ENCODE results near the gene FAXC.

The FAXC gene

DNA sequence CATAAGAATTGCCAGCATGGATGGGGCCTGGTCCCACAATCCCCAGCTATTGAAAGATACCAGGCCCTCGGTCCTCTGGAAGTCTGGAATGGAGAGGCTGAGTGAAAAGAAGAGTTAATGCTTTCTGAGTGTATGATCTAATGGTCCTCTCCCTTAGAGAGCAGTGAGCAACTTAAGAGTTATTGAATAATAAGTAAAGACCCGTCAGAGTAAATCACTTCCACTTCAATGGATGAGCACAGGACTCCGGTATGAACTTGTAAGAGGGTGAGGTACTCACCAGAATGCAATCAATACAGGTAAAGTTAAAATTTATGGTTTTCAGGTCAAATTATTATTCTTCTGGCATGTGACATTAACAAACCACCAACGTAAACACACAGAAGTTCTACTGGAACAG, 39.9 kb downstream of the FAXC start:
- TF ChIP-seq, protein P1, sequence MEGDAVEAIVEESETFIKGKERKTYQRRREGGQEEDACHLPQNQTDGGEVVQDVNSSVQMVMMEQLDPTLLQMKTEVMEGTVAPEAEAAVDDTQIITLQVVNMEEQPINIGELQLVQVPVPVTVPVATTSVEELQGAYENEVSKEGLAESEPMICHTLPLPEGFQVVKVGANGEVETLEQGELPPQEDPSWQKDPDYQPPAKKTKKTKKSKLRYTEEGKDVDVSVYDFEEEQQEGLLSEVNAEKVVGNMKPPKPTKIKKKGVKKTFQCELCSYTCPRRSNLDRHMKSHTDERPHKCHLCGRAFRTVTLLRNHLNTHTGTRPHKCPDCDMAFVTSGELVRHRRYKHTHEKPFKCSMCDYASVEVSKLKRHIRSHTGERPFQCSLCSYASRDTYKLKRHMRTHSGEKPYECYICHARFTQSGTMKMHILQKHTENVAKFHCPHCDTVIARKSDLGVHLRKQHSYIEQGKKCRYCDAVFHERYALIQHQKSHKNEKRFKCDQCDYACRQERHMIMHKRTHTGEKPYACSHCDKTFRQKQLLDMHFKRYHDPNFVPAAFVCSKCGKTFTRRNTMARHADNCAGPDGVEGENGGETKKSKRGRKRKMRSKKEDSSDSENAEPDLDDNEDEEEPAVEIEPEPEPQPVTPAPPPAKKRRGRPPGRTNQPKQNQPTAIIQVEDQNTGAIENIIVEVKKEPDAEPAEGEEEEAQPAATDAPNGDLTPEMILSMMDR (IDR thresholded peaks at IDR 0.05; ENCODE audit: low read depth, low read length, missing control alignments) = no peak
- in situ Hi-C loops (cut with HindIII; ENCODE audit: low sequenced_read_pairs) = no loop called here
- DNase-seq (ENCODE audit: low read depth) = no peak
- no peak overlapping the region for H3K4me3 ChIP-seq (ENCODE audit: low read depth, low read length)

DNA sequence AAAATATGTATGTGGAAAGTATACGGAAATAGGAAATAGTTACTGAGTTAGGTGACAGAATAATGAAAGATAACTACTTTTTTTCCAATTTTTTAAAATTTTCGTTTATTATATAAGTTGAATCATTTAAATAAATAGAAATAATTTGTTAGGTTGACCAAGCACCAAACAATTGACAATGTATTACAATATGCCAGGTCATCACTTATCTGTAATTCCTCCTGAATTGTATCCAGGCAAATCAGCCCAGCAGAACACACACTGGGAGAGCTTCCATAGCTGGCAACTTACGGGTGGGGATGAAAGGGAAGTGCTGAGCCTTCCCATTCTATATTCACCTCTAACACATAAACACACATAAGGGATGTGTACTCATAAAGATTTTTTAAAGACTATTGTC, 40.7 kb downstream of the FAXC start:
- no peak overlapping the region for H3K4me3 ChIP-seq (ENCODE audit: low read depth, low read length)
- TF ChIP-seq, protein P1 (IDR thresholded peaks at IDR 0.05; ENCODE audit: low read depth, low read length, missing control alignments) = no peak
- in situ Hi-C loops (cut with HindIII; ENCODE audit: low sequenced_read_pairs) = no loop called here
- DNase-seq (ENCODE audit: low read depth) = no peak

DNA sequence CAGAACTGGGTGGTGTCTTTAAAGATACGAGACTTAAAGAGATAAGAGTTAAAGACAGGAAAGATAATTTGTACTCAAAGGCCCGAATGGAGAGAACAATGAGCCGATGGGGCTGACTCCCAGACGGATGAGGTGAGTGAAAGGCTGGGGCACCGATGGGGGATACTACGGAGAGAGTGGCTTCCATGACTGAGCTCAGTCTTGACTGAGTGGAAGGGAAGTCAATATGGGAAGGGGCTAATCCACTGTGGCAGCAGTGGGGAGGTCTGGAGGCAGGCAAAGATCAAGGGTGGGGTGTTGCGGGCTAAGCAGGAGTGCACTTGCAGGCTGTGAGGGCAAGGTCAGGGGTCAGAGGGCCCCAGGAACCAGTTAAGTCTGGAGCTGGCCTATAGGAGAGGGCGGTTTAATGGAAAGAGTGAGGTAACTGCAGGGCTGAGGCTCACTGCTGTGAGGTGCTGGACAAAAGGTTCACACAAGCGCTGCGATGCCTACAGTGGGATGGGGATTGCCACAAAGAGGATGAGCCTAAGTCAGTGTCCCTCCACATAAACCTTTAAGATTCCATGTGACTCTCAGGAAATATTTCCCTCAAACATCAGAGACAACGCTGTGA, 42.1 kb downstream of the FAXC start:
- TF ChIP-seq, protein P1 (IDR thresholded peaks at IDR 0.05; ENCODE audit: low read depth, low read length, missing control alignments) = no peak
- in situ Hi-C loops (cut with HindIII; ENCODE audit: low sequenced_read_pairs) = no loop called here
- no peak overlapping the region for H3K4me3 ChIP-seq (ENCODE audit: low read depth, low read length)
- no peak for DNase-seq (ENCODE audit: low read depth)

DNA sequence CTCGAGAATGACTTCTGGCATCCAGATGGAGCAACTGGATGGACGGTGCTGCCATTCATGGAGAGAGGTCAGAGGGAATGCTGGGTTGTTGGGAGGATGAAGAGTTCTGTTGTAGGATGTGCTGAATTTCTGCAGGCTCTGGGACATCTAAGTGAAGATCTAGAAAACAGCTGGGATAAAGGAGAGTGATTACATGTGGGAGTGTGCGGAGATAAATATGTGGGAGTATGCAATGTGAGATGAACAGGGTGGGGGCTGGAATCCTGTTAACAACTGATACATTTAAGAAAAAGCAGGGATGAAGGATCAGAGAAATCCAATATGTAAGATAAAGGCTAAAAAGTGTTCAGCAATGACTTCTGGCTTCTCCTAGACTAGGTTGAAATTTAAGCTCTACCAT, 43.1 kb downstream of the FAXC start:
- no peak overlapping the region for H3K4me3 ChIP-seq (ENCODE audit: low read depth, low read length)
- in situ Hi-C loops (cut with HindIII; ENCODE audit: low sequenced_read_pairs) = no loop called here
- TF ChIP-seq, protein P1 (IDR thresholded peaks at IDR 0.05; ENCODE audit: low read depth, low read length, missing control alignments) = no peak
- no peak for DNase-seq (ENCODE audit: low read depth)

DNA sequence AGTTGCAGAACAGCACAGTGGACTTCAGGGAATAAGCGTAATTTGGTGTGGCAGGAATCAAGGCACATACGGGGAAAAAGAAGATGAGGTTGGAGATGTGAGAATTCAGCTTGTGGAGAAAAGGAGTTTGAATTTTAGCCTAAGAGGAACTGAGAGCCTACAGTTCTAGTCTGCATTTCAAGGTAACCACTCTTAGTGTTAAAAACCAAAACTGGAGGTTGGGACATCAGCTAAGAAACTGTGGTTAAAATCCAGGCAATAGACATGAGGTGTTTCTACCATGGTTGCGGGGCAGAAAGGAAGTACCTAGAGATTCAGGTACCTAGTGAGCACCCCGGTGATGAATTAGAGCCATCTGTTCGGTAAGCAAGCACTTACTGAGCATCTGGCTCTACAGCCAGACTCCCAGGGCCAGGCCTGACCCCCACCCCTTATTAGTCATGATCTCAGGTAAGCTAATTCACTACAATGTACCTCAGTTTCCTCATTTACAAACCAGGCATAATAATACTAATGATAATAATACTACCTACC, 44.4 kb downstream of the FAXC start:
- no peak for DNase-seq (ENCODE audit: low read depth)
- TF ChIP-seq, protein P1 (IDR thresholded peaks at IDR 0.05; ENCODE audit: low read depth, low read length, missing control alignments) = no peak
- in situ Hi-C loops (cut with HindIII; ENCODE audit: low sequenced_read_pairs) = no loop called here
- H3K4me3 ChIP-seq (ENCODE audit: low read depth, low read length) = no peak overlapping the region

- TF ChIP-seq, protein P1 (IDR thresholded peaks at IDR 0.05; ENCODE audit: low read depth, low read length, missing control alignments) = no peak
- H3K4me3 ChIP-seq (ENCODE audit: low read depth, low read length) = no peak overlapping the region
- in situ Hi-C loops (cut with HindIII; ENCODE audit: low sequenced_read_pairs) = no loop called here
- DNase-seq (ENCODE audit: low read depth) = no peak
Observed at GRCh38 chr6:99297415-99297814, 52.1 kb downstream of the FAXC start.

Measured in astrocyte of the cerebellum (primary cell).